OCI-LY3 (cell line): ENCODE measurements around the gene SAMD4A.

ENCODE experiments used
- CTCF ChIP-seq: fragments of 200-600, 300-600 bp; sonication (generic); IDR thresholded peaks from 2 replicates; pipeline ENCODE4 v1.5.1; 2014; ENCODE audit warnings: antibody characterized with exemption, low read length, low read depth
- EZH2phosphoT487 ChIP-seq: fragments of 200-600 bp; shearing (Covaris generic); IDR thresholded peaks from 2 replicates; pipeline ENCODE4 v1.6.1; 2018; ENCODE audit warnings: antibody characterized with exemption, mixed run types, low read depth

- no peak for TF ChIP-seq CTCF
- TF ChIP-seq EZH2phosphoT487, result no peak
Measured at GRCh38 chr14:54529811-54530210, 37.1 kb upstream of the SAMD4A start.
